IPS DF 19.7 (cell line): Measurements from ENCODE around the gene RGMA.
"Not testable (repeated sequence)": the region's sequence is repeated elsewhere in the genome, so short reads cannot be mapped to it uniquely, and the experiment has no call there.

Experiments
- DNase-seq: peaks from one replicate; pipeline ENCODE4 v3.0.0-alpha.2; 2013; ENCODE audit warnings: low read depth, low spot score

RGMA gene

GRCh38 chr15:93034512-93034911, 54.5 kb downstream of the RGMA start:
- no peak for DNase-seq

GRCh38 chr15:93033434-93034045, 55.5 kb downstream of the RGMA start:
- no peak for DNase-seq

- DNase-seq, result not testable (repeated sequence)
Observed at GRCh38 chr15:93032515-93033206, 56.4 kb downstream of the RGMA start.

- not testable (repeated sequence) for DNase-seq
Observed at GRCh38 chr15:93031557-93032384, 57.2 kb downstream of the RGMA start.

- no peak for DNase-seq
Observed at GRCh38 chr15:93031103-93031464, 57.9 kb downstream of the RGMA start.

GRCh38 chr15:93030430-93031102, 58.4 kb downstream of the RGMA start:
- no peak for DNase-seq

GRCh38 chr15:93029836-93030429, 59.1 kb downstream of the RGMA start:
- no peak for DNase-seq

GRCh38 chr15:93029214-93029835, 59.7 kb downstream of the RGMA start:
- DNase-seq, result no peak

- no peak for DNase-seq
Observed at GRCh38 chr15:93028632-93029213, 60.3 kb downstream of the RGMA start.

GRCh38 chr15:93028111-93028631, 60.8 kb downstream of the RGMA start:
- DNase-seq, result no peak

GRCh38 chr15:93027413-93027812, 61.6 kb downstream of the RGMA start:
- no peak for DNase-seq

- DNase-seq, result no peak
Observed at GRCh38 chr15:93026380-93026817, 62.6 kb downstream of the RGMA start.

- no peak for DNase-seq
Observed at GRCh38 chr15:93025625-93025982, 63.4 kb downstream of the RGMA start.

GRCh38 chr15:93024716-93025624, 64.0 kb downstream of the RGMA start:
- DNase-seq, result no peak

- DNase-seq, result no peak
Observed at GRCh38 chr15:93024293-93024692, 64.7 kb downstream of the RGMA start.

- DNase-seq, result no peak
Observed at GRCh38 chr15:93020976-93021772, 67.8 kb downstream of the RGMA start.

- DNase-seq, result no peak
Observed at GRCh38 chr15:93019971-93020370, 69.0 kb downstream of the RGMA start.

GRCh38 chr15:93019090-93019489, 69.9 kb downstream of the RGMA start:
- DNase-seq, result no peak

- DNase-seq, result no peak
Observed at GRCh38 chr15:93018574-93018973, 70.4 kb downstream of the RGMA start.
